OCI-LY7 (cell line): ENCODE results near the gene C1orf141. TPM values are rescaled to one million over a fixed set of nuclear protein-coding genes. Genes with fewer than 3 reads are reported as not detected.

Experiments used
- BruUV-seq: library from RNA; stranded (reverse); fragments of 400-500 nt; replicated peaks from 2 replicates; lab custom pipeline; 2021; lab: Mats Ljungman, UMichigan
- CTCF ChIA-PET: fragments of 300-600 bp; sonication (Branson Sonifier 250); formaldehyde crosslinking; loops from one replicate; lab custom pipeline; 2022; ENCODE audit warnings: antibody characterized with exemption; ENCODE audit not compliant: unreplicated experiment; lab: Charles Lee
- POLR2A ChIA-PET: fragments of 300-600 bp; sonication (Branson Sonifier 250); formaldehyde crosslinking; loops from one replicate; lab custom pipeline; 2022; ENCODE audit warnings: antibody characterized with exemption; lab: Charles Lee
- DNase-seq: peaks from one replicate; pipeline ENCODE4 v3.0.0-alpha.2; 2015; ENCODE audit warnings: low spot score
- H2AFZ ChIP-seq: fragments of 200-600 bp; sonication (generic), shearing (Covaris generic); 2 replicates; pipeline ENCODE4 v1.6.1; 2014; ENCODE audit warnings: mild to moderate bottlenecking, antibody characterized with exemption, low read length, moderate library complexity
- H3K27ac ChIP-seq: fragments of 200-600 bp; sonication (generic); 2 replicates; pipeline ENCODE4 v1.5.1; 2014; ENCODE audit warnings: mixed run types, low read depth, mild to moderate bottlenecking, moderate library complexity, low read length, inconsistent platforms; ENCODE audit not compliant: poor library complexity, severe bottlenecking
- H3K36me3 ChIP-seq: fragments of 200-600 bp; sonication (generic); 2 replicates; pipeline ENCODE4 v1.6.1; 2014; ENCODE audit warnings: mild to moderate bottlenecking, antibody characterized with exemption, low read length, moderate library complexity, mixed read lengths; ENCODE audit not compliant: insufficient read depth
- H3K4me1 ChIP-seq: fragments of 200-600 bp; sonication (generic); 2 replicates; pipeline ENCODE4 v1.5.1; 2014; ENCODE audit warnings: mild to moderate bottlenecking, low read length; ENCODE audit not compliant: insufficient read depth, poor library complexity, severe bottlenecking
- H3K4me2 ChIP-seq: fragments of 200-600 bp; sonication (generic); 2 replicates; pipeline ENCODE4 v1.6.1; 2014; ENCODE audit warnings: mild to moderate bottlenecking, low read length
- H3K4me3 ChIP-seq: fragments of 200-600 bp; sonication (generic); 2 replicates; pipeline ENCODE4 v1.5.1; 2014; ENCODE audit warnings: mild to moderate bottlenecking, low read depth, low read length; ENCODE audit not compliant: poor library complexity, severe bottlenecking
- H3K79me2 ChIP-seq: fragments of 200-600 bp; sonication (generic); 2 replicates; pipeline ENCODE4 v1.6.1; 2016; ENCODE audit warnings: low read depth, mild to moderate bottlenecking, low read length, moderate library complexity, mixed read lengths; ENCODE audit not compliant: insufficient read depth
- H3K9me2 ChIP-seq: fragments of 200-600 bp; sonication (generic); 2 replicates; pipeline ENCODE4 v1.6.1; 2016; ENCODE audit warnings: mild to moderate bottlenecking, low read length, mixed read lengths; ENCODE audit not compliant: insufficient read depth
- H3K9me3 ChIP-seq: fragments of 200-600 bp; sonication (generic); 2 replicates; pipeline ENCODE4 v1.6.1; 2014; ENCODE audit warnings: mild to moderate bottlenecking, mixed run types, low read length, mixed read lengths
- H4K20me1 ChIP-seq: fragments of 200-600 bp; sonication (generic); 2 replicates; pipeline ENCODE4 v1.6.1; 2014; ENCODE audit warnings: mild to moderate bottlenecking, antibody characterized with exemption, low read length, moderate library complexity, mixed read lengths; ENCODE audit not compliant: insufficient read depth
- CTCF ChIP-seq: fragments of 200-600 bp; sonication (generic); conservative IDR thresholded peaks from 2 replicates; pipeline ENCODE4 v1.5.1; 2014; ENCODE audit warnings: mild to moderate bottlenecking, antibody characterized with exemption, low read length, moderate library complexity, mixed read lengths
- EZH2phosphoT487 ChIP-seq: fragments of 200-600 bp; sonication (generic); IDR thresholded peaks from 2 replicates; pipeline ENCODE4 v1.6.1; 2018; ENCODE audit warnings: low read depth, borderline replicate concordance, mild to moderate bottlenecking, mixed run types, antibody characterized with exemption, low read length, moderate library complexity, mixed read lengths
- intact Hi-C: fragments of 100-400 bp; cut with micrococcal nuclease; formaldehyde crosslinking; loops from one replicate; pipeline ENCODE4 v1.10.0; 2022; ENCODE audit not compliant: unreplicated experiment
- total RNA-seq, 2 experiments: library from RNA; depleted of rRNA in 1 of 2; stranded (reverse); fragments of >200 nt in 1 of 2; shearing (Covaris generic) in 1 of 2; gene quantifications; 2 replicates each; pipeline ENCODE4 v1.2.3, GENCODE V29; 2014 to 2022

Gene C1orf141
- total RNA-seq, 2 experiments from 2014 or later, result not detected

- Histone ChIP-seq H3K9me3 (no peaks in the 10 kb centered on the region), H2AFZ (no peak overlapping the region), H3K79me2 (no peaks in the 10 kb centered on the region), H3K4me1 (no peaks in the 10 kb centered on the region), H3K9me2 (no peaks in the 10 kb centered on the region), H3K4me3 (no peak overlapping the region), H3K4me2 (no peak overlapping the region), H3K27ac (no peak overlapping the region), H3K36me3 (no peaks in the 10 kb centered on the region), H4K20me1 (no peaks in the 10 kb centered on the region)
- TF ChIP-seq EZH2phosphoT487, result no peak
- TF ChIP-seq CTCF, result no peak
- no peak for DNase-seq
- BruUV-seq, result no TSS peak
- ChIA-PET POLR2A (interaction anchor here (0.6 to 1.3 kb wide), 2 partner anchors 11 to 66 kb away, joined by 3 read pairs; no protein-coding TSS in a partner anchor), CTCF (no interaction called here)
- intact Hi-C loops, result no loop called here
Observed at GRCh38 chr1:67094191-67094590, 40.6 kb downstream of the C1orf141 start.

GRCh38 chr1:67089685-67090208, 45.0 kb downstream of the C1orf141 start:
- POLR2A ChIA-PET, result interaction anchor here (2.0 kb wide), 1 partner anchor 15 kb away, joined by 4 read pairs; no protein-coding TSS in a partner anchor
- H3K36me3 ChIP-seq, result no peaks in the 10 kb centered on the region
- DNase-seq, result no peak
- BruUV-seq, result no TSS peak
- CTCF ChIA-PET, result no interaction called here
- H2AFZ ChIP-seq, result no peak overlapping the region
- H3K4me3 ChIP-seq, result no peak overlapping the region
- intact Hi-C loops, result no loop called here
- H3K9me2 ChIP-seq, result no peaks in the 10 kb centered on the region
- H3K27ac ChIP-seq, result no peak overlapping the region
- no peaks in the 10 kb centered on the region for H3K9me3 ChIP-seq
- H4K20me1 ChIP-seq, result no peaks in the 10 kb centered on the region
- no peak overlapping the region for H3K4me2 ChIP-seq
- no peaks in the 10 kb centered on the region for H3K79me2 ChIP-seq
- H3K4me1 ChIP-seq, result no peaks in the 10 kb centered on the region
- TF ChIP-seq CTCF, result no peak
- TF ChIP-seq EZH2phosphoT487, result no peak

GRCh38 chr1:67088440-67088839, 46.3 kb downstream of the C1orf141 start:
- Histone ChIP-seq H3K4me3 (no peak overlapping the region), H2AFZ (no peak overlapping the region), H3K9me3 (no peaks in the 10 kb centered on the region), H4K20me1 (no peaks in the 10 kb centered on the region), H3K79me2 (no peaks in the 10 kb centered on the region), H3K36me3 (no peaks in the 10 kb centered on the region), H3K4me2 (no peak overlapping the region), H3K9me2 (no peaks in the 10 kb centered on the region), H3K4me1 (no peaks in the 10 kb centered on the region), H3K27ac (no peak overlapping the region)
- POLR2A ChIA-PET, result interaction anchor here (0.6 kb wide), 2 partner anchors 354 to 367 kb away, joined by 3 read pairs; no protein-coding TSS in a partner anchor
- intact Hi-C loops, result no loop called here
- CTCF ChIA-PET, result no interaction called here
- DNase-seq, result no peak
- no peak for TF ChIP-seq EZH2phosphoT487
- TF ChIP-seq CTCF, result no peak
- BruUV-seq, result no TSS peak
